ENCODE measurements around the gene VSIR.

VSIR gene

DNA sequence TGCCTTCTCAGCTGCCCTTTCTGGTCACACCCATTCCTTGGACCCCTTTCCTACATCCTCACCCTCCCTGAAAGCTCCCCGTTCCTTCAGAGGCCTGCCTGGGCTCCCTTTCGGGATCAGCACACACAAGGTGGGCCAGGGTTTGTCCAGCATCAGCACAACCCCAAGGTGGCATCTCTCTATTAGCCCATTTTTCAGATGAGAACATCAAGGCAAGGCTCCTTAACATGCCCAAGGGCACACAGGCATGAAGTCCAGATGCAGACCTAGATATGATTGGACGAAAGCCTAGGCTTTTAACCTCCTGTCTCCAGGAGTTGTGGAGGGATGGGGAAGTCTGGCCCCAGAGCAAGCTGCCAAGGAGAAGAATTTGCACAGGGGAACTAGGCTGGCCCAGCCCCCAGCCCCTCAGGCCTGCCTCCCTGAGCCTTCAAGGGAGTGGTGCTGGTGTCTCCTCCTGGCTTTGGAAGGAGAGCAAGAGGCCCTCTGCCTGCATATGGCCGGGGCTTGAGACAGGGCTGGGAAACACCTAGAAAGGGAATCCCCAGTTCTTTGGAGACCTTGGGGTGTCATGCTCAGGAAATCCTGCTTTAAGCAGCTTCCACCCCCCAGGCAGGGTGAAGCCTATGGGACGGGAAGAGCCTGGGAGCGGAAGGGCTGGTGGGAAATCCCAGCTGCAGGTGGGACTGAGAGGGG lies 9.0 kb upstream of the VSIR start:
- DNase-seq: no peak

GRCh38 chr10:71780719-71781118 lies 7.4 kb upstream of the VSIR start:
- DNase-seq: no peak

DNA sequence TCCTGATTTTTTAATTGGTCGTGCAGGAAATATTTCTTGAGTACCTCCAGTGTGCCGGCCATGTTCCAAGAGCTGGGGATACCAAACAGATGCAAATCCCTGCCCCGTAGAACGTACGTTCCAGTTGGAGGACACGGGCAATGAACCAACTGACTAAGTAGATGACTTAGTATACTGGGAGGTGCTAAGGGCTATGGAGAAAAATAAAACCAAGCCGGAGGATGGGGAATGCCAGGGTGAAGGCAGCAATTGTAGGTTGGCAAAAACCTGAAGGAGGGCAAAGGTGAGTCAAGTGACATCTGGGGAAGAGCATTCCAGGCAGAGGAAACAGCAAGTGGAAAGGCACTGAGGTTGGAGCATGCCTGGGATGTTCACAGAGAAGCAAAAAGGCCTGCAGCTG lies 6.8 kb upstream of the VSIR start:
- no peak for DNase-seq

GRCh38 chr10:71779641-71780040 lies 6.3 kb upstream of the VSIR start:
- DNase-seq: no peak

GRCh38 chr10:71778071-71778825 lies 4.9 kb upstream of the VSIR start:
- no peak for DNase-seq

GRCh38 chr10:71777213-71777985 lies 4.1 kb upstream of the VSIR start:
- DNase-seq: no peak

DNA sequence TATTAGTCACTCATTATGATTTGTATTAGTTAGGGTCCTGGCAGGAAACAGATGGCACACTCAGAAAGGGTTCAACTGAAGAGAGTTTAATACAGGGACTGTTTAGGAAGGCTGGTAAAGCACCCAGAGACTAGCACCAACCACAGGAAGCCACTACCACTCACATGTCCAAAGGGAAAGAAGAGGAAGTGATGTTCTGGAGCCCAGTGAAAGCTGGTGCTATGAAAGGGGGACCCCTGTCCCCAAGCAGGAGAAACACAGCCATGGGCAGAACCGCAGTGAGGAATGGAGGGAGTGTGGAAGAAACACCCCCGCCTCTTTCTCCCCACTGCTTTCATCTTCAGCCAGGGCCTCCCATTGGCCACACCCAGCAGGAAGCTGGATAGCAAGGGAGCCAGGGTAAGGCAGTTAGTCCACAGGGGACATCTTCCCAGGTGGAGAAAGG lies 3.2 kb upstream of the VSIR start:
- DNase-seq: no peak

DNA sequence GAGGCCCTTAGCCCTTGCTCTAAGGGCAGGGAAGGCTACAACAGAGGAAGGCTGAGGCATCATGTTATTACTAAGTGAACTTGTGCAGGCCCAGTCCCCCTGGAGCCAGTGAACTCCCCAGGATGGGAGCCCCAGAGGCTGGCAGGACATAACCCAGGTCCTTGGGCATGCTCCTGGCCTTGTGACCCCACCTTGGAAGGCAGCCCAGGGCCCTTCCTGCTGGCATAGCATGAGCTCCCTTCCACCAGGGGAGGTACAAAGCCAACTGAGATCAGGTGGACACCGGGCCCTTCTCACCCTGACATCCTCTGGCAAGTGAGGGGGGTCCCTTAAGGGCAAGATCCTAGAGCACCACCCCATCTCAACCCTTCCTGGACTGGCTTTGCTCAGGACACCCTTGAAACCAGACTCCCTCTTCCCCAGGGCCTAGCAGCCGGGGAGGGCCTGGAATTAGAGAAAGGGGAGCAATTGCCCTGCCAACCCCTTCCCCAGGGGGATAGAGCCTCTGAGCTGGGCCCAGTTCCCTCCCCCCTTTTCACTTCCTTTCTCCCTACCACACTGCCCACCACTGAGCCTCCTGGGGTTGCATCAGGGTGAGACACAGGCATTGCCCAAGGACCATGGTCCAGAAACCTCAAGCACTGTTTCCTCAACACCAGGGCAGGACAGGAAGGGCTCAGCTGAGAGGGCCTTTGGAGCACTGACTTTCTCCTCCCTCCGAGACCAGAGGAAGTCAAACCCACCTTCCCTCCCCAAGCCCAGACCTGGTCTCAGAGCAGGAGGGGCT lies 1.8 kb upstream of the VSIR start:
- no peak for DNase-seq

- DNase-seq: no peak
These were observed 494 bp downstream of the VSIR start for GRCh38 chr10:71772832-71773220.

DNA sequence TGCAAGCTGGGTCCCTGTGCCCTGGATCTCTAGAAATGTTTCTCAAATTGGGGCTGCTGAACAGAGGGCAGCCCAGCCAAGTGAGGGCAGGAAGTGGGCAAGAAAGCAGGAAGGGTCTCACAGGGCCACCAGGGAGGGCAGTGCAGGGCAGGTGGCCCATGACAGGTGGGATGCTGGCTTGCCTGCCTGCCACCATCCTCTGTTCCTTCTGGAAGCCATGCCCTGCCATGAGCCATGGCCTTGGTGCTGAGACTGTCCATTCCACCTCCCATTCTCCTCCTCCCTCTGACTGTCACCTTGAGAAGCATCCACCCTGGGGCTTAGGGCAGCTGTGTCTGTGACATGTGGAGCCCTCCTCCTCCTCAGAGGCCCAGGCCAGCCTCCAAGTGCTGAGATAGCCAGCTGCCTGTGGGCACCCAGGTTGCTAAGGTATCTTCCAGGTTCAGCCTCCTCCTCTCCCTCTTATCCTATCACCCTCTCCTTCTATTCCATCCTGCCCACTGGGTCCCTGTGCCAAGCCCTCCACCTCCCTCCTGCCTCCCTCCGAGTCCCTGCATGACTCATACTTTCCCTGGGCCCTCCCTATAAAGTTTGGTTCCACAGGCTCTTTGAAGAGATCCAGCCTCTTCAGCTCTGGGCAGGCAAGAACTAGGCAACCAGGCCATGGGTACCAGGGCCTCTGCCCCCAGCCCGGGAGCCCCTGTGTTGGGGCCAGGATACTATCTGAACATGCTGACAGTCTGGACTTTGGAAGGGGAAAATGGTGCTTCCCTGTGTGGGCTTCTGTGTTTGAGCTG lies 1.3 kb downstream of the VSIR start:
- no peak for DNase-seq

DNA sequence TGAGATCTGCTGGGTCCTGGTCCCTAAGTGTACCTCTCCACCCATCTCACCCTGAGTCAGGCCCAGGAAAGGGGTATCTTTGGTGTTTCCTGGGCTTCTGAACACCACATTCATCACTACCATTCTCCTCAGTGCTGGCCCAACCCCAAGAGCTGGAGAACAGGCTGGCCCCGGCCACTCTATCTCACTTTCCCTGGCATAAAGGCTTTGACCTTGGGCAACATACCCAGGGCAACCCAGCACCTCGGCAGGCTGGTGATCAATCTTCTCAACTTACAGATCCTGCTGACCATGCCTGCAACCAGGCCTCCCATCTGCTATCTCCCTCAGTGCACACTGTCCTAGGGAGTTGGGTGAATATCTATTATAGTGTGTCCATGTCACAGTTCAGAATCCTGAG lies 2.1 kb downstream of the VSIR start:
- DNase-seq: no peak

DNA sequence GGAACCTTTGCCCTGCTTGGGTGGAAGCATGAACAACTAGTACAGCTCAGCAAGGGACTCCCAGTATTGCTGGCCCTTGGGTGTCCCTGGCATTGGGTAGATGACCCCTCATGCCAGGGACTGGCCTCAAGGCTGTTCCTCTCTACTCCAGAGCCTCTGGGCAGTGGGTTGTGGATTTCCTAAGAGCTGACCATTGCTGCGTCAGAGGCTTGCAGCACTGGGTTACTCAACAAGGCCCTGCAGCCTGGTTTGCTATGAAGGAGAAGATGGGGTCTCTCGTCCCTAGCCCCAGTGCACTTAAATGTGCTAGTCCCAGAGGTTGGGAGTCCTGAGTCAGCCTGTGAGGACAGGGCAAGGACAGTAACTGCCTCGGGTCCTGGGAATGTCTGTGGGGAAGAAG lies 2.5 kb downstream of the VSIR start:
- no peak for DNase-seq

- DNase-seq: no peak
These were observed 3.1 kb downstream of the VSIR start for GRCh38 chr10:71770255-71770654.

DNA sequence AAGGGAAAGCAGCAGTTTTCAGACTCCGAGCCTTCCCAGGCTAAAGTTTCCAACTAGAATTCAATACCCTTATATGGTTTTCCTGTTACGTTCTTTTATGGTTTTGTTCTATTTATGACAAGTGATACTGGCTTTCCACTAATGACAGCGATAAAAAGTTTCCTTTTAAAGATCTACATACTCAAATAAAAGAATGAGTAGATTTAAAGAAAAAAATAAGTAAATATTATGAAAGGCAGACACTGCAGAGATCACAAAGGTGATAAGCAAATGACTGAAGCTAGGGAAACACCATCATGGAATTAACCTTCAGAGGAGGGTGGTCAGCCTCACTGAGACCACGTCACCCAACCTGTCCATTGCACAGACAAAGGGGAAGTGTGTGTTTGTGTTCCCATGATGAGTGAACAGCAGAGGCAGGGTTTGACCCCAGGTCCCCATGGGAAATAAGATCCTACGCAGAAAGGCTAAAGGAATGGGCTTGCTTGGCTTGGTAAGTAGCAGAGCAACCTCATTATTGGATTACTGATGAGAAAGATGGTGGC lies 4.0 kb downstream of the VSIR start:
- no peak for DNase-seq

DNA sequence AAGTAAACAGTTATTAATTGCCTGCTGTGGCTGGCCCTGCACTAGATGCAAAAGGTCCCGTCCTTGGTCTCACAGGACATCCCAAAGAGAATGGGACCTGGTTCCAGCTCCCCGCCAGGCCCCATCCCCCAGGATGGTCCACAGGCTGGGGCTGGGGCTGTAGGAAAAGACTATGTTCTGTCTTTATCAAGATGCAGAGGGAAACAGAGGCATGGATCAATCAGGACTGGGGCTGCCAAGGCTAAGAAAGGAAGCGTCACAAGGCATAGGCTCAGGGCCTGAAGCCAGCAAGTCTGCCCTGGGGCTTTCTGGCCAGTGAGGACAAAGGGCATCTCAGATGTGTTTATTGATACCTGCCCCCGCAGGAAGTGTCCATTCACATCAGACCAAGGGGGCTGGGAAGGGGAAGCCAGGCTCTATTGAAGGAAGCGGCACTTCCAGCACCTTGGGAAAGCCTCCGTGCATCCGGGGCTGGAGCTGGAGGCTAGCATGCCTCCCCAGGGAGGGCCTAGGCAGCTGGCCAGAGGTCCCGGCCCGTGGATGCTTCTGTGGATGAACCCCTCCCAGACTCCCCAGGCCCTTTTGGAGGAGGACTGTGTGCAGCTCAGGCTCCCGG lies 5.8 kb downstream of the VSIR start:
- DNase-seq: no peak

GRCh38 chr10:71766717-71767419 lies 6.5 kb downstream of the VSIR start:
- no peak for DNase-seq

DNA sequence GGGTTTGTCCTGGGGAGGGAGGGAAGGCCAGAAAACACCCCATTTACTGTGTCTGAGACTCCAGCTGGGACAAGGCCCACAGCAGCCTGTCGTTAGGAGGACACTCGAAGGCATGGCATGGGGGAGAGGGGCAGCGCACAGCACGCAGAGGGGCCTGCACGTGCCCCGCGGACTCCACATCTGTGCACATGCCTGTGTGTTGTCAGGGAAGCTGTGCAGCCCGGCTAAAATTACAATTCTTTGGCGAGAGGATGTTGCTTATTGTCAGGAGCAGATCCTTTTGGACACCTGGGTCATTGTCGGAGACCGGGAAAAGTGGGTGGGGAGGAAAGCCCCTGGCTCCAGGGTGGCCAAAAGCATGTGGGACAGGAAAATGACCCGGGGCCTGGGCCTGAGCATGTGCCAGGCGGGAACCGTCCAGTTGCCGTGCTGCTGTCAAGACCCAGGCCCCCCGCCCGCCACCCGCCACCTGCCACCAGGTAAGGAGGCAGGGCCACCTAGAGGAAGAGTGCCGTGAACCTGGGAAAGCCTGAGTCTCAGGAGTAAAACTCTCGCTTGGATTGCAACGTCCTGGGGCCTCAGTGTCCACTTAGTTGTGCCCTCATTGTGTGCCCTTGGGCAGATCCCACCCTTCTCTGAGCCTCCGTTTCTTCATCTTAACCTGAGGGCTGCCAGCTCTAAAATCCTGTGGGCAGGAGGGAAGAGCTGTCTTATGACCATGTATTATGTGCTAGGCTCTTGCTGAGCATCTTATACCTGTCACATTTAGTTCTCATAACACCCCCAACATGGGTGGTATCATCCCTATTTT lies 7.2 kb downstream of the VSIR start:
- no peak for DNase-seq

DNA sequence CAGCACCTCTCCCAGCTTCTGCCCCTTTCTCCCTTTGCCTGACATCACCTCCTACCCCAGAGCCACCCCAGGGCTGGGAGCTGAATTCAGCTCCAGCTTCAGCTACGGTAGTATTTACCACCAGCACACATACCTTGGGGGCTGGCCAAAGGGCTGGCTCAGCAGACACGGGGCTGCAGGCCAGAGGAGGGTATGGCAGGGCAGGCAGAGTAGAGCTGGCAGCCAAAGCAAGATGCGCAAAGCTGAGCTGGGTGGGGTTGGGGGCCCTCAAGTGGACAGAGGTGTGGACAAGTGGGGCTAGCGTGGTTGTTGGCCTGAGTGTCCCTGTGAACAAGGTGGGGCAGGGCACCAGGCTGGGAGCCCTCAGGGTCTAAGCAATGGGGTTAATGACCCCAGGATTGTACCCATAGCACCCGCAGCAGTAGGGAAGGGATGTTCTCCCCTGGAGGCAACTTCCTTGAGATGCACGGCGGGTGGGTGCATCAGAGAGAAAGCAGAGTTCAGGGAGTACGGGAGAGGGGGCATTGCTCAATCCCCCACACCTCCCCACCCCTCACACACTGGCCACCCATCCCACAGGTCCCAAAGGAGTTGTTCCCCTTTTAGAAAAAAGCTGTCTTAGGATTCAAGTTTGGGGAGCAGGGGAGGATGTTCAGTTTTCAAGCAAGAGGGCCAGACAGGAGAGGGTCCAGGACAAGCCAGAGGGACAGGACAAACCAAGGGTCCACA lies 8.0 kb downstream of the VSIR start:
- DNase-seq: no peak

All from NCI-H510A treated with DMSO at 0.1 percent for 48 hours (cell line).